Endothelial cell of umbilical vein (primary cell): Measurements from ENCODE around the gene COPS7B. TPM values are rescaled to one million over a fixed set of nuclear protein-coding genes. Genes with fewer than 3 reads are reported as not detected.

ENCODE experiments used
- BruUV-seq: library from RNA; stranded (reverse); fragments of 400-500 nt; replicated peaks from 2 replicates; lab custom pipeline; 2021; lab: Mats Ljungman, UMichigan
- CTCF ChIA-PET: fragments of 300-600, 350-600 bp; sonication (Branson Sonifier 250); formaldehyde crosslinking; loops from one replicate; lab custom pipeline; 2021; ENCODE audit warnings: antibody characterized with exemption, inconsistent platforms; lab: Charles Lee
- POLR2A ChIA-PET: fragments of 300-600, 350-600 bp; sonication (Branson Sonifier 250); formaldehyde crosslinking; loops from one replicate; lab custom pipeline; 2021; ENCODE audit warnings: antibody characterized with exemption, inconsistent platforms; lab: Charles Lee
- DNase-seq: peaks from one replicate; pipeline ENCODE4 v3.0.0-alpha.2; 2011; ENCODE audit warnings: low read depth, low spot score
- FAIRE-seq: peaks from 2 replicates; lab custom pipeline; 2011; peaks lifted over from hg19 to GRCh38; lab: Jason Lieb, UNC
- H2AFZ ChIP-seq: 2 replicates; pipeline ENCODE4 v1.6.0; 2012; ENCODE audit warnings: low read depth, low read length, control low read depth, inconsistent platforms
- H3K27ac ChIP-seq: 2 replicates; pipeline ENCODE4 v1.5.1; 2011; ENCODE audit warnings: low read depth, mild to moderate bottlenecking, control low read depth, low read length, moderate library complexity; ENCODE audit not compliant: insufficient read depth
- H3K27me3 ChIP-seq, 2 experiments: 2 replicates each; pipeline versions ENCODE4 v1.6.0 to v1.6.1; 2011; ENCODE audit warnings: low read length in 2 of 2, mixed read lengths in 1 of 2; ENCODE audit not compliant: control insufficient read depth in 2 of 2, insufficient read depth in 2 of 2
- H3K36me3 ChIP-seq, 2 experiments: 2 replicates in 1 of 2; 3 replicates in 1 of 2; pipeline ENCODE4 v1.5.1; 2011; ENCODE audit warnings: low read length in 2 of 2, mild to moderate bottlenecking in 1 of 2, moderate library complexity in 1 of 2; ENCODE audit not compliant: control insufficient read depth in 2 of 2, insufficient read depth in 2 of 2; ENCODE audit errors: extremely low read depth in 1 of 2
- H3K4me1 ChIP-seq: 3 replicates; pipeline ENCODE4 v1.5.1; 2011; ENCODE audit warnings: mild to moderate bottlenecking, low read length; ENCODE audit not compliant: control insufficient read depth, insufficient read depth; ENCODE audit errors: extremely low read depth
- H3K4me2 ChIP-seq: 2 replicates; pipeline ENCODE4 v1.6.1; 2011; ENCODE audit warnings: low read length, control low read depth, mixed read lengths; ENCODE audit not compliant: insufficient read depth
- H3K4me3 ChIP-seq, 3 experiments: fragments of 200-600 bp in 1 of 3; sonication (generic), shearing (Covaris generic) in 1 of 3; replicated peaks in 1 of 3; 2 replicates each; pipeline ENCODE4 v1.5.1; 2011 to 2016; ENCODE audit warnings: control low read depth in 3 of 3, low read length in 3 of 3, mild to moderate bottlenecking in 2 of 3, inconsistent platforms in 1 of 3, low read depth in 1 of 3, moderate library complexity in 1 of 3; ENCODE audit not compliant: insufficient read depth in 1 of 3
- H3K79me2 ChIP-seq: 2 replicates; pipeline ENCODE4 v1.6.0; 2012; ENCODE audit warnings: low read length, inconsistent platforms; ENCODE audit not compliant: control insufficient read depth, insufficient read depth
- H3K9ac ChIP-seq: replicated peaks from 2 replicates; pipeline ENCODE3; 2011; ENCODE audit warnings: low read length, control low read depth; ENCODE audit not compliant: insufficient read depth; ENCODE audit errors: extremely low read depth
- H3K9me1 ChIP-seq: replicated peaks from 3 replicates; pipeline ENCODE4 v1.6.0; 2011; ENCODE audit warnings: mild to moderate bottlenecking, low read length; ENCODE audit not compliant: control insufficient read depth, insufficient read depth; ENCODE audit errors: extremely low read depth
- H3K9me3 ChIP-seq: replicated peaks from 2 replicates; pipeline ENCODE4 v1.5.1; 2012; ENCODE audit warnings: low read length, inconsistent platforms; ENCODE audit not compliant: control insufficient read depth, insufficient read depth
- H4K20me1 ChIP-seq: replicated peaks from 2 replicates; pipeline ENCODE3; 2011; ENCODE audit warnings: mild to moderate bottlenecking, low read length; ENCODE audit not compliant: control insufficient read depth, insufficient read depth; ENCODE audit errors: extremely low read depth
- CTCF ChIP-seq, 2 donors: IDR thresholded peaks; 1 replicate in 1 of 2; 2 replicates in 1 of 2; pipeline ENCODE4 v1.5.1; 2011; ENCODE audit warnings: low read length in 2 of 2, mild to moderate bottlenecking in 2 of 2, moderate library complexity in 2 of 2, control low read depth in 1 of 2, inconsistent platforms in 1 of 2, low read depth in 1 of 2; ENCODE audit not compliant: insufficient read depth in 1 of 2; ENCODE audit errors: extremely low read depth in 1 of 2
- EZH2 ChIP-seq: IDR thresholded peaks from 2 replicates; pipeline ENCODE4 v1.6.1; 2012; ENCODE audit warnings: borderline replicate concordance, low read depth, mild to moderate bottlenecking, moderate library complexity, low read length, inconsistent platforms; ENCODE audit not compliant: severe bottlenecking
- FOS ChIP-seq: IDR thresholded peaks from 2 replicates; pipeline ENCODE4 v1.6.1; 2011; ENCODE audit warnings: mild to moderate bottlenecking, low read length, moderate library complexity, borderline replicate concordance; ENCODE audit not compliant: insufficient read depth
- GATA2 ChIP-seq: IDR thresholded peaks from 2 replicates; pipeline ENCODE4 v1.7.0; 2011; ENCODE audit warnings: low read depth, mild to moderate bottlenecking, moderate library complexity, mixed read lengths, low read length; ENCODE audit not compliant: insufficient read length, insufficient read depth
- JUN ChIP-seq: IDR thresholded peaks from 2 replicates; pipeline ENCODE4 v1.6.1; 2011; ENCODE audit warnings: borderline replicate concordance, low read depth; ENCODE audit not compliant: insufficient read length, insufficient read depth
- MAX ChIP-seq: IDR thresholded peaks from 2 replicates; pipeline ENCODE4 v1.6.1; 2011; ENCODE audit not compliant: insufficient read depth, insufficient read length
- MYC ChIP-seq: IDR thresholded peaks from one replicate; pipeline ENCODE4 v1.6.1; 2011; ENCODE audit warnings: mild to moderate bottlenecking, low read depth, low read length
- POLR2A ChIP-seq: IDR thresholded peaks from 2 replicates; pipeline ENCODE4 v1.6.1; 2012; ENCODE audit warnings: low read depth, mild to moderate bottlenecking, control low read depth, low read length
- POLR2AphosphoS5 ChIP-seq: IDR thresholded peaks from 2 replicates; pipeline ENCODE4 v1.6.1; 2012; ENCODE audit warnings: low read depth, mild to moderate bottlenecking, control low read depth, low read length, moderate library complexity; ENCODE audit not compliant: insufficient read depth
- dilution Hi-C: fragments of 300-500 bp; cut with MboI; formaldehyde crosslinking; loops from one replicate; pipeline ENCODE4 v1.15.0; 2019; ENCODE audit warnings: low sequenced_read_pairs; ENCODE audit not compliant: extremely low pct_ligation_motif_present
- intact Hi-C: fragments of 100-400 bp; cut with micrococcal nuclease; formaldehyde crosslinking; loops from one replicate; pipeline ENCODE4 v1.10.0; 2022
- polyA plus RNA-seq, 4 experiments: library from polyadenylated mRNA; depleted of rRNA in 3 of 4; stranded (reverse) in 3 of 4; unstranded in 1 of 4; fragments of >200 nt; gene quantifications; 2 replicates each; pipeline versions ENCODE4 v1.2.1 to v1.2.3, GENCODE V29; 2011 to 2012; ENCODE audit warnings: missing spikeins in 1 of 4
- total RNA-seq: library from RNA; stranded (reverse); gene quantifications from 2 replicates; pipeline ENCODE4 v1.2.3, GENCODE V29; 2021

Gene COPS7B
- total and polyA plus RNA-seq, 2 donors (not counting 3 experiments of a cell fraction or from before 2014, with no cell fraction given) = 50.3 to 59.2 TPM

- no TSS peak for BruUV-seq
- DNase-seq (no peak), FAIRE-seq (peak; percentile 67)
- POLR2A ChIA-PET = no interaction called here
- no peaks in the 10 kb centered on the region for H3K36me3 ChIP-seq
- H3K9me3 ChIP-seq = no peaks in the 10 kb centered on the region
- dilution Hi-C loops = no loop called here
- CTCF ChIA-PET = interaction anchor here (0.7 kb wide), 1 partner anchor 208 kb away, joined by 4 read pairs; no protein-coding TSS in a partner anchor
- no peak overlapping the region for H3K27ac ChIP-seq
- H3K27me3 ChIP-seq = no peaks in the 10 kb centered on the region
- no peaks in the 10 kb centered on the region for H4K20me1 ChIP-seq
- H2AFZ ChIP-seq = no peak overlapping the region
- no peak overlapping the region for H3K4me3 ChIP-seq
- H3K4me2 ChIP-seq = no peak overlapping the region
- no peak overlapping the region for H3K9ac ChIP-seq
- H3K4me1 ChIP-seq = peaks cover 2% of the 10 kb centered on the region
- TF ChIP-seq JUN (no peak), POLR2AphosphoS5 (no peak), POLR2A (no peak), EZH2 (no peak), CTCF (IDR thresholded peaks at IDR 0.05; ENCODE audit: extremely low read depth in 1 of 2, insufficient read depth in 1 of 2, low read depth in 1 of 2, low read length in 2 of 2) (no peak), MAX (no peak), FOS (no peak), GATA2 (no peak), MYC (no peak)
- no peaks in the 10 kb centered on the region for H3K79me2 ChIP-seq
- no peaks in the 10 kb centered on the region for H3K9me1 ChIP-seq
- intact Hi-C loops = no loop called here
These were observed 16.8 kb upstream of the COPS7B start for GRCh38 chr2:231769170-231770136.
